Measurements from ENCODE around the gene SCT. TPM values are rescaled to one million over a fixed set of nuclear protein-coding genes. Genes with fewer than 3 reads are reported as not detected.
"Not testable (repeated sequence)": the region's sequence is repeated elsewhere in the genome, so short reads cannot be mapped to it uniquely, and the experiment has no call there.

The SCT gene
- total and polyA plus RNA-seq, 2 donors (not counting 3 experiments of a cell fraction or from before 2014, with no cell fraction given): not detected

GRCh38 chr11:650482-650881 lies 23.5 kb upstream of the SCT start:
- Histone ChIP-seq H3K4me3 (replicated peaks in 1 of 3; ENCODE audit: insufficient read depth in 1 of 3, low read depth in 1 of 3, low read length in 3 of 3) (no peak overlapping the region), H3K9me1 (replicated peaks; ENCODE audit: control insufficient read depth, extremely low read depth, insufficient read depth, low read length) (no peaks in the 10 kb centered on the region), H3K9me3 (replicated peaks; ENCODE audit: control insufficient read depth, insufficient read depth, low read length) (no peaks in the 10 kb centered on the region), H3K36me3 (ENCODE audit: control insufficient read depth in 2 of 2, extremely low read depth in 1 of 2, insufficient read depth in 2 of 2, low read length in 2 of 2) (peaks cover 0 to 12% of the 10 kb centered on the region in 2 experiments), H3K79me2 (ENCODE audit: control insufficient read depth, insufficient read depth, low read length) (no peaks in the 10 kb centered on the region), H3K27me3 (ENCODE audit: control insufficient read depth in 2 of 2, insufficient read depth in 2 of 2, low read length in 2 of 2) (no peaks in the 10 kb centered on the region), H2AFZ (ENCODE audit: low read depth, low read length) (no peak overlapping the region), H4K20me1 (replicated peaks; ENCODE audit: control insufficient read depth, extremely low read depth, insufficient read depth, low read length) (no peaks in the 10 kb centered on the region), H3K27ac (ENCODE audit: insufficient read depth, low read depth, low read length) (no peak overlapping the region), H3K4me1 (ENCODE audit: control insufficient read depth, extremely low read depth, insufficient read depth, low read length) (no peaks in the 10 kb centered on the region), H3K4me2 (ENCODE audit: insufficient read depth, low read length) (no peak overlapping the region), H3K9ac (replicated peaks; ENCODE audit: extremely low read depth, insufficient read depth, low read length) (no peak overlapping the region)
- intact Hi-C loops (cut with micrococcal nuclease) (no loop called here), dilution Hi-C loops (cut with MboI; ENCODE audit: extremely low pct_ligation_motif_present, low sequenced_read_pairs) (no loop called here)
- TF ChIP-seq POLR2A (IDR thresholded peaks at IDR 0.05; ENCODE audit: low read depth, low read length) (no peak), JUN (IDR thresholded peaks at IDR 0.05; ENCODE audit: borderline replicate concordance, insufficient read depth, insufficient read length, low read depth) (no peak), GATA2 (IDR thresholded peaks at IDR 0.05; ENCODE audit: insufficient read depth, insufficient read length, low read depth, low read length) (no peak), EZH2 (IDR thresholded peaks at IDR 0.05; ENCODE audit: borderline replicate concordance, low read depth, low read length, severe bottlenecking) (no peak), MYC (IDR thresholded peaks at IDR 0.05; ENCODE audit: low read depth, low read length) (no peak), CTCF (IDR thresholded peaks at IDR 0.05; ENCODE audit: extremely low read depth in 1 of 2, insufficient read depth in 1 of 2, low read depth in 1 of 2, low read length in 2 of 2) (no peak), POLR2AphosphoS5 (IDR thresholded peaks at IDR 0.05; ENCODE audit: insufficient read depth, low read depth, low read length) (no peak), MAX (IDR thresholded peaks at IDR 0.05; ENCODE audit: insufficient read depth, insufficient read length) (no peak), FOS (IDR thresholded peaks at IDR 0.05; ENCODE audit: borderline replicate concordance, insufficient read depth, low read length) (no peak)
- no TSS peak for BruUV-seq (replicated peaks)
- CTCF ChIA-PET: no interaction called here
- no peak for DNase-seq (ENCODE audit: low read depth, low spot score)
- POLR2A ChIA-PET: no interaction called here
- FAIRE-seq: no peak

- FAIRE-seq; H3K27ac ChIP-seq (ENCODE audit: insufficient read depth, low read depth, low read length); dilution Hi-C loops (cut with MboI; ENCODE audit: extremely low pct_ligation_motif_present, low sequenced_read_pairs); H3K9ac ChIP-seq (replicated peaks; ENCODE audit: extremely low read depth, insufficient read depth, low read length); H3K4me3 ChIP-seq (replicated peaks in 1 of 3; ENCODE audit: insufficient read depth in 1 of 3, low read depth in 1 of 3, low read length in 3 of 3); H3K79me2 ChIP-seq (ENCODE audit: control insufficient read depth, insufficient read depth, low read length); H3K4me2 ChIP-seq (ENCODE audit: insufficient read depth, low read length); intact Hi-C loops (cut with micrococcal nuclease); DNase-seq (ENCODE audit: low read depth, low spot score); POLR2A ChIA-PET; H2AFZ ChIP-seq (ENCODE audit: low read depth, low read length); H4K20me1 ChIP-seq (replicated peaks; ENCODE audit: control insufficient read depth, extremely low read depth, insufficient read depth, low read length); H3K9me1 ChIP-seq (replicated peaks; ENCODE audit: control insufficient read depth, extremely low read depth, insufficient read depth, low read length); BruUV-seq (replicated peaks); H3K4me1 ChIP-seq (ENCODE audit: control insufficient read depth, extremely low read depth, insufficient read depth, low read length); H3K9me3 ChIP-seq (replicated peaks; ENCODE audit: control insufficient read depth, insufficient read depth, low read length); CTCF ChIA-PET; H3K27me3 ChIP-seq (ENCODE audit: control insufficient read depth in 2 of 2, insufficient read depth in 2 of 2, low read length in 2 of 2): not testable (repeated sequence)
- peaks cover 0 to 16% of the 10 kb centered on the region in 2 experiments for H3K36me3 ChIP-seq (ENCODE audit: control insufficient read depth in 2 of 2, extremely low read depth in 1 of 2, insufficient read depth in 2 of 2, low read length in 2 of 2)
These were observed 20.7 kb upstream of the SCT start for GRCh38 chr11:647672-648158.

Data from endothelial cell of umbilical vein (primary cell).